Measurements from ENCODE around the gene TPRN. TPM values are rescaled to one million over a fixed set of nuclear protein-coding genes. Genes with fewer than 3 reads are reported as not detected.

Gene TPRN
- total and polyA plus RNA-seq, 5 donors from 2014 or later, result 0.27 to 5.9 (median 0.46) TPM

- H3K36me3 Mint-ChIP-seq, result no peaks in the 10 kb centered on the region
- Histone ChIP-seq H3K27ac (ENCODE audit: insufficient read depth, low read length, poor library complexity, severe bottlenecking) (no peak overlapping the region), H3K27me3 (ENCODE audit: control insufficient read depth, insufficient read depth, low read length) (peaks cover 6% of the 10 kb centered on the region), H3K4me1 (ENCODE audit: control insufficient read depth, insufficient read depth, low read length, poor library complexity, severe bottlenecking) (peaks cover 13% of the 10 kb centered on the region), H3K36me3 (ENCODE audit: control insufficient read depth, insufficient read depth, low read length) (no peaks in the 10 kb centered on the region), H3K9me3 (ENCODE audit: control insufficient read depth in 2 of 2, low read length in 2 of 2) (no peaks in the 10 kb centered on the region), H3K4me3 (ENCODE audit: low read depth, low read length) (no peak overlapping the region)
- H3K4me1 Mint-ChIP-seq, result peaks cover 0 to 22% (median 0%) of the 10 kb centered on the region in 4 donors
- ATAC-seq (ENCODE audit: low read depth in 2 of 2) (no peak), DNase-seq (no peak)
- no peak overlapping the region for H3K27ac Mint-ChIP-seq
- peaks cover 20% of the 10 kb centered on the region for H3K27me3 Mint-ChIP-seq
- H3K4me3 Mint-ChIP-seq, result no peak overlapping the region
- H3K9me3 Mint-ChIP-seq, result no peaks in the 10 kb centered on the region
These were observed 47.6 kb downstream of the TPRN start for GRCh38 chr9:137152844-137153405.

DNA sequence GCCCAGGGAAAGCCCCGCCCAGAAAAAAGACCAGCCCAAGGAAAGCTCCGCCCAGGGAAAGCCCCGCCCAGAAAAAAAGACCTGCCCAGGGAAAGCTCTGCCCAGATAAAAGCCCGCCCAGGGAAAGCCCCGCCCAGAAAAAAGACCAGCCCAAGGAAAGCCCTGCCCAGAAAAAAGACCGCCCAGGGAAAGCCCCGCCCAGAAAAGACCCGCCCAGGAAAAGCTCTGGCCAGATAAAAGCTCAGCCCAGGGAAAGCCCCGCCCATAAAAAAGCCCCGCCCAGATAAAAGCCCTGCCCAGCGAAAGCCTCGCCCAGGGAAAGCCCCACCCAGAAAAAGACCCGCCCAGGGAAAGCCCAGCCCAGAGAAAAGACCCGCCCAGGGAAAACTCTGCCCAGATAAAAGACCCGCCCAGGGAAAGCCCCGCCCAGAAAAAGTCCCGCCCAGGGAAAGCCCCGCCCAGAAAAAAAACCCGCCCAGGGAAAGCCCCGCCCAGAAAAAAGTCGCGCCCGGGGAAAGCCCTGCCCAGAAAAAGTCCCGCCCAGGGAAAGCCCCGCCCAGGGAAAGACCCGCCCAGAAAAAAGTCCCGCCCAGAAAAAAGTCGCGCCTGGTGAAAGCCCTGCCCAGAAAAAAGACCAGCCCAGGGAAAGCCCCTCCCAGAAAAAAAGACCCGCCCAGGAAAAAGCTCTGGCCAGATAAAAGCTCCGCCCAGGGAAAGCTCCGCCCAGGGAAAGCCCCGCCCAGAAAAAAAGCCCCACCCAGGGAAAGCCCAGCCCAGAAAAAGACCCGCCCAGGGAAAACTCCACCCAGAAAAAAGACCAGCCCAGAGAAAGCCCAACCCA, 49.7 kb downstream of the TPRN start:
- no peak for ATAC-seq (ENCODE audit: low read depth in 2 of 2)
- H3K27ac ChIP-seq (ENCODE audit: insufficient read depth, low read length, poor library complexity, severe bottlenecking), result peak overlapping the region; percentile 33

DNA sequence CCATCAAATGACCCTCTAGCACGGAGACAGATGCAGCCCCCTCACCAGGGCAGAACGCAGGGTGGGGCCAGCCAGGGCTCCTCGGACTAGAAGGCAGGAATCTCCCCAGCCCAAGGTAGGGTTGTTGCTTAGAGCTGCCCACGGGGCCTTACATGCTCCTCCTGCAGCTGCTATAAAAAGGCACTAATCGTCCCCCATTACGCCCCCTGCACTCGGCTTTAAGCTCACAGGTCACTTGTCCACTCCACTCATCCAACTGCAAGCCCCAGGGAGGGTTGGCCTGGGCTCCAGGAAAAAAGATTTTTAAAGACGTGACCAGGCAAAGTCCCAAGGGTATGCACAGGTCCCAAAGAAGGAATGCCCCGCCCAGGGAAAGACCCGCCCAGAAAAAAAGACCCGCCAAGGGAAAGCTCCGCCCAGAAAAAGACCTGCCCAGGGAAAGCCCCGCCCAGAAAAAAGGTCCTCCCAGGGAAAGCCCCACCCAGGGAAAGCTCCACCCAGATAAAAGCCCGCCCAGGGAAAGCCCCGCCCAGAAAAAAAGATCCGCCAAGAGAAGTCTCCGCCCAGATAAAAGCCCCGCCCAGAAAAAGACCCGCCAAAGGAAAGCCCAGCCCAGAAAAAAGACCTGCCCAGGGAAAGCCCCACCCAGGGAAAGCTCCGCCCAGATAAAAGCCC, 50.5 kb downstream of the TPRN start:
- no peaks in the 10 kb centered on the region for H3K9me3 Mint-ChIP-seq
- Histone ChIP-seq H3K9me3 (ENCODE audit: control insufficient read depth in 2 of 2, low read length in 2 of 2) (no peaks in the 10 kb centered on the region), H3K27ac (ENCODE audit: insufficient read depth, low read length, poor library complexity, severe bottlenecking) (no peak overlapping the region), H3K4me1 (ENCODE audit: control insufficient read depth, insufficient read depth, low read length, poor library complexity, severe bottlenecking) (no peaks in the 10 kb centered on the region), H3K4me3 (ENCODE audit: low read depth, low read length) (no peak overlapping the region), H3K36me3 (ENCODE audit: control insufficient read depth, insufficient read depth, low read length) (no peaks in the 10 kb centered on the region), H3K27me3 (ENCODE audit: control insufficient read depth, insufficient read depth, low read length) (no peaks in the 10 kb centered on the region)
- no peak overlapping the region for H3K27ac Mint-ChIP-seq
- no peaks in the 10 kb centered on the region for H3K36me3 Mint-ChIP-seq
- DNase-seq (no peak), ATAC-seq (ENCODE audit: low read depth in 2 of 2) (no peak)
- no peak overlapping the region for H3K4me3 Mint-ChIP-seq
- H3K27me3 Mint-ChIP-seq, result peaks cover 6% of the 10 kb centered on the region
- peaks cover 0 to 6% (median 0%) of the 10 kb centered on the region in 4 donors for H3K4me1 Mint-ChIP-seq

More for the DNA sequence above, 49.7 kb downstream of the TPRN start:
- Mint-ChIP-seq H3K4me1 (peaks cover 0 to 6% (median 0%) of the 10 kb centered on the region in 4 donors), H3K27me3 (peaks cover 9% of the 10 kb centered on the region), H3K36me3 (no peaks in the 10 kb centered on the region), H3K4me3 (no peak overlapping the region), H3K27ac (no peak overlapping the region), H3K9me3 (no peaks in the 10 kb centered on the region)
- no peaks in the 10 kb centered on the region for H3K27me3 ChIP-seq (ENCODE audit: control insufficient read depth, insufficient read depth, low read length)
- no peak overlapping the region for H3K4me3 ChIP-seq (ENCODE audit: low read depth, low read length)
- no peaks in the 10 kb centered on the region for H3K9me3 ChIP-seq (ENCODE audit: control insufficient read depth in 2 of 2, low read length in 2 of 2)
- DNase-seq, result no peak
- no peaks in the 10 kb centered on the region for H3K4me1 ChIP-seq (ENCODE audit: control insufficient read depth, insufficient read depth, low read length, poor library complexity, severe bottlenecking)
- no peaks in the 10 kb centered on the region for H3K36me3 ChIP-seq (ENCODE audit: control insufficient read depth, insufficient read depth, low read length)

DNA sequence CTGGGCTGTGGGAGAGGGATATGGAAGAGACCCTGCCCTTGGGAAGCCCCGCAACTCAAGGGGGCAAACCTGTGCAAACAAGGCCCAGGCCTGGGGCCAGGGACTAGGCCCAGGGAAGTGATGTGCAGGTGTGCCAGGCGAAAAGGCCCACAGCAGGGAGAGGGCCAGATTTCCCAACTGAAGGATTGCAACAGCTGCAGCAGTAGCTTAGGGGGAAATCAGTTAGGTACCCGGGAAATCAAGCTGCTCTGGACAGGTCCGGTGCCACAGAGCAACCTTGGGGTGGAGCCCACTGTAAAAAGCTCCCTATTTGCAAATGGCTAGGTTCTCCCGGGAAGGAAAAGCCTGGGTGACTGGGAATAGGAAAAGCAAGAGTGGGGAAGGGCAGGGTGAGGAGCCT, 51.2 kb downstream of the TPRN start:
- Histone ChIP-seq H3K27ac (ENCODE audit: insufficient read depth, low read length, poor library complexity, severe bottlenecking) (no peak overlapping the region), H3K4me3 (ENCODE audit: low read depth, low read length) (no peak overlapping the region), H3K9me3 (ENCODE audit: control insufficient read depth in 2 of 2, low read length in 2 of 2) (no peaks in the 10 kb centered on the region), H3K36me3 (ENCODE audit: control insufficient read depth, insufficient read depth, low read length) (no peaks in the 10 kb centered on the region), H3K27me3 (ENCODE audit: control insufficient read depth, insufficient read depth, low read length) (no peaks in the 10 kb centered on the region), H3K4me1 (ENCODE audit: control insufficient read depth, insufficient read depth, low read length, poor library complexity, severe bottlenecking) (no peaks in the 10 kb centered on the region)
- Mint-ChIP-seq H3K4me1 (peaks cover 0 to 6% (median 0%) of the 10 kb centered on the region in 4 donors), H3K9me3 (no peaks in the 10 kb centered on the region), H3K27ac (no peak overlapping the region), H3K36me3 (no peaks in the 10 kb centered on the region), H3K27me3 (no peaks in the 10 kb centered on the region), H3K4me3 (no peak overlapping the region)
- no peak for ATAC-seq (ENCODE audit: low read depth in 2 of 2)
- DNase-seq, result no peak

DNA sequence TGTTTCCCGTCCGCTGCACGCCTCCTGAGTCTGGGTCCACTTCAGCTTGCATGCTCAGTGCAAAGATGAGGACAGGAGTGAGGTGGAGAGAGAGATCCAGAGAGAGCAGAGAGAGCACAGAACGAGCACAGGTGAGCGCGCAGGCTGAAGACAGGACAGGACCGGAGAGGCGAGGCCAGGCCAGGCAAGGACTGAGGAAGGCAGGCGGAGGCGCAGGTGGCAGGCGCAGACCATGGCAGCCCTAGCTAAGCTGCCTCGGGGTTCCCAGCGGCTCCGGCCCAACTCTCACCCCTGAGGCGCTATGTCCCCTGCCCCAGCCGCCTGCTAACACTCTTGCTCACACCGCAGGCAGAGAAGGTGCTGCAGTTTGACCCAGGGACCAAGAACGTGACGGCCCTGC, 51.9 kb downstream of the TPRN start:
- ATAC-seq (ENCODE audit: low read depth in 2 of 2) (no peak), DNase-seq (no peak)
- no peaks in the 10 kb centered on the region for H3K36me3 Mint-ChIP-seq
- Histone ChIP-seq H3K4me3 (ENCODE audit: low read depth, low read length) (no peak overlapping the region), H3K27me3 (ENCODE audit: control insufficient read depth, insufficient read depth, low read length) (no peaks in the 10 kb centered on the region), H3K4me1 (ENCODE audit: control insufficient read depth, insufficient read depth, low read length, poor library complexity, severe bottlenecking) (no peaks in the 10 kb centered on the region), H3K36me3 (ENCODE audit: control insufficient read depth, insufficient read depth, low read length) (no peaks in the 10 kb centered on the region), H3K27ac (ENCODE audit: insufficient read depth, low read length, poor library complexity, severe bottlenecking) (no peak overlapping the region), H3K9me3 (ENCODE audit: control insufficient read depth in 2 of 2, low read length in 2 of 2) (no peaks in the 10 kb centered on the region)
- H3K4me3 Mint-ChIP-seq, result no peak overlapping the region
- H3K27ac Mint-ChIP-seq, result peak overlapping the region in 1 of 3 donors; percentile 38
- H3K27me3 Mint-ChIP-seq, result peaks cover 5% of the 10 kb centered on the region
- H3K9me3 Mint-ChIP-seq, result no peaks in the 10 kb centered on the region
- peaks cover 0 to 6% (median 0%) of the 10 kb centered on the region in 4 donors for H3K4me1 Mint-ChIP-seq

DNA sequence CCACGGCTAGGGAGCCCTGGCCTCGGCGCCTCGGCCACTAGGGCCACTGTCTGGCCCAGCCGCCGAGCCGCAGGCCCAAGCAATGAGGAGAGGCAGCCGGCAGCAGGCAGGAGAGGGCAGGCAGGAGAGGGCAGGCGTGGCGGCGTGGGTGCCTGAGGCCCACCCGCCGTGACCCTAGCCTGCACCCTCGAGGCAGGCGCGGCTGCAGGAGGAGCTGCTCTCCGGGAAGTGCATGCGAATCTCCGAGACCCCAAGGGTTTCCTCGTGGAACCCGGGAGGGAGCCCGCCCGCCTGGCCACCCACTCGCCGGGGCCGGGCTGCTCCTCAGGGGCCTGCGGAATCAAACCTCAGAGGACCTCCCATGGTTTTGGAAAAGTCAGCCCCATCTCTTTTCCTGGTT, 52.3 kb downstream of the TPRN start:
- Mint-ChIP-seq H3K27ac (no peak overlapping the region), H3K9me3 (no peaks in the 10 kb centered on the region), H3K4me1 (peaks cover 0 to 6% (median 0%) of the 10 kb centered on the region in 4 donors), H3K4me3 (no peak overlapping the region), H3K27me3 (peaks cover 6% of the 10 kb centered on the region), H3K36me3 (no peaks in the 10 kb centered on the region)
- no peak for ATAC-seq (ENCODE audit: low read depth in 2 of 2)
- no peaks in the 10 kb centered on the region for H3K27me3 ChIP-seq (ENCODE audit: control insufficient read depth, insufficient read depth, low read length)
- no peaks in the 10 kb centered on the region for H3K9me3 ChIP-seq (ENCODE audit: control insufficient read depth in 2 of 2, low read length in 2 of 2)
- DNase-seq, result no peak
- H3K36me3 ChIP-seq (ENCODE audit: control insufficient read depth, insufficient read depth, low read length), result no peaks in the 10 kb centered on the region
- no peak overlapping the region for H3K27ac ChIP-seq (ENCODE audit: insufficient read depth, low read length, poor library complexity, severe bottlenecking)
- no peak overlapping the region for H3K4me3 ChIP-seq (ENCODE audit: low read depth, low read length)
- H3K4me1 ChIP-seq (ENCODE audit: control insufficient read depth, insufficient read depth, low read length, poor library complexity, severe bottlenecking), result no peaks in the 10 kb centered on the region

GRCh38 chr9:137147793-137148160, 52.8 kb downstream of the TPRN start:
- Histone ChIP-seq H3K27me3 (ENCODE audit: control insufficient read depth, insufficient read depth, low read length) (no peaks in the 10 kb centered on the region), H3K4me1 (ENCODE audit: control insufficient read depth, insufficient read depth, low read length, poor library complexity, severe bottlenecking) (no peaks in the 10 kb centered on the region), H3K36me3 (ENCODE audit: control insufficient read depth, insufficient read depth, low read length) (no peaks in the 10 kb centered on the region), H3K4me3 (ENCODE audit: low read depth, low read length) (no peak overlapping the region), H3K9me3 (ENCODE audit: control insufficient read depth in 2 of 2, low read length in 2 of 2) (no peaks in the 10 kb centered on the region), H3K27ac (ENCODE audit: insufficient read depth, low read length, poor library complexity, severe bottlenecking) (no peak overlapping the region)
- Mint-ChIP-seq H3K9me3 (no peaks in the 10 kb centered on the region), H3K36me3 (no peaks in the 10 kb centered on the region), H3K27me3 (peaks cover 6% of the 10 kb centered on the region), H3K4me3 (no peak overlapping the region), H3K4me1 (peaks cover 0 to 6% (median 0%) of the 10 kb centered on the region in 4 donors), H3K27ac (no peak overlapping the region)
- ATAC-seq (ENCODE audit: low read depth in 2 of 2), result no peak
- no peak for DNase-seq
